ENCODE results near the gene MRPL41.
"Not testable (repeated sequence)": the region's sequence is repeated elsewhere in the genome, so short reads cannot be mapped to it uniquely, and the experiment has no call there.

The MRPL41 gene

DNA sequence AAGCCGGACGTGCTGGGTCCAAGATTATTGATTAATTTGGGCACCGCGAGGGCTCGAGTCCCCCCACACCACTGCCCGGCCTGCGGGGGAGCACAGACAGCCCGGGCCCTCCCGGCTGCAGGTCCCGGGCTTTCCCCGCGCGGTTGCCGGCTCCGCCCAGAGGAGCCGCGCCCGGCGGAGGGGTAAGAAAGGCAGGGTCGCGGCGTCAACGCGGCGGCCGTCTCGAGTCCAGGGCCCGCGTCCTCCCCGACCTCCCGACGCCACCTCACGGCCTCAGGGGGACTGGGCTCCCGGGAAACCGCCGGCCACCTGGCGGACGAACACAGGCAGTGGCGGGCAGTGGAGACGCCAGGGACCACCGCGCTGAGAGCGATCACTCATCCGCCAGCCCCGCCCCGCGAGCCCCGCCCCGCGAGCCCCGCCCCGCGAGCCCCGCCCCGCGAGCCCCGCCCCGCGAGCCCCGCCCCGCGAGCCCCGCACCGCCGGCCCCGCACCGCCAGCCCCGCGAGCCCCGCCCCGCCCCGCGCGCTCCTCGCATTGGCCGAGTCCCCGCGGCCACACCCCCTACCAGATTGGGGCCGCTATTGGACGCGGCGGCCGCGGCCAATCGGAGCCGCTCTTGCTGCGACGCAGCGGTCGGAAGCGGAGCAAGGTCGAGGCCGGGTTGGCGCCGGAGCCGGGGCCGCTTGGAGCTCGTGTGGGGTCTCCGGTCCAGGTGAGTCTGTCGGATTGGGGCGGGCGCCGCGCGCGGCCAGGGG, at the start of gene MRPL41:
Gene MRPL41 (plus strand): TSS at position 616 of the 758 bp plus-strand sequence. CDS start 203 bp downstream, outside the sequence.
- DNase-seq (ENCODE audit: extremely low spot score, insufficient read length, low read depth), result peak; percentile 89

GRCh38 chr9:137502008-137502911, 49.4 kb upstream of the MRPL41 start:
- no peak for DNase-seq (ENCODE audit: extremely low spot score, insufficient read length, low read depth)
- no peak for FAIRE-seq

More for the DNA sequence above, at the start of gene MRPL41:
- FAIRE-seq, result peak; percentile 93

GRCh38 chr9:137504432-137504777, 47.3 kb upstream of the MRPL41 start:
- no peak for FAIRE-seq
- no peak for DNase-seq (ENCODE audit: extremely low spot score, insufficient read length, low read depth)

- no peak for FAIRE-seq
- no peak for DNase-seq (ENCODE audit: extremely low spot score, insufficient read length, low read depth)
Measured at GRCh38 chr9:137505421-137506140, 46.1 kb upstream of the MRPL41 start.

GRCh38 chr9:137506274-137506673, 45.4 kb upstream of the MRPL41 start:
- FAIRE-seq, result no peak
- DNase-seq (ENCODE audit: extremely low spot score, insufficient read length, low read depth), result no peak

GRCh38 chr9:137506702-137507171, 44.9 kb upstream of the MRPL41 start:
- DNase-seq (ENCODE audit: extremely low spot score, insufficient read length, low read depth) (no peak), FAIRE-seq (no peak)

DNA sequence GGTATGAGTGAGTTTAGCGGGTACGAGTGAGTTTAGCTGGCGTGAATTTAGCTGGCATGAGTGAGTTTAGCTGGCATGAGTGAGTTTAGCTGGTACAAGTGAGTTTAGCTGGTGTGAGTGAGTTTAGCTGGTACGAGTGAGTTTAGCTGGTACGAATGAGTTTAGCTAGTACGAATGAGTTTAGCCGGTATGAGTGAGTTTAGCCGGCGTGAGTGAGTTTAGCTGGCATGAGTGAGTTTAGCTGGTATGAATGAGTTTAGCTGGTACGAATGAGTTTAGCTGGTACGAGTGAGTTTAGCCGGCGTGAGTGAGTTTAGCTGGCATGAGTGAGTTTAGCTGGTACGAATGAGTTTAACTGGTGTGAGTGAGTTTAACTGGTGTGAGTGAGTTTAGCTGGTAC, 42.5 kb upstream of the MRPL41 start:
- DNase-seq (ENCODE audit: extremely low spot score, insufficient read length, low read depth) (no peak), FAIRE-seq (no peak)

- not testable (repeated sequence) for DNase-seq (ENCODE audit: extremely low spot score, insufficient read length, low read depth); FAIRE-seq
Measured at GRCh38 chr9:137511126-137511525, 40.6 kb upstream of the MRPL41 start.

DNA sequence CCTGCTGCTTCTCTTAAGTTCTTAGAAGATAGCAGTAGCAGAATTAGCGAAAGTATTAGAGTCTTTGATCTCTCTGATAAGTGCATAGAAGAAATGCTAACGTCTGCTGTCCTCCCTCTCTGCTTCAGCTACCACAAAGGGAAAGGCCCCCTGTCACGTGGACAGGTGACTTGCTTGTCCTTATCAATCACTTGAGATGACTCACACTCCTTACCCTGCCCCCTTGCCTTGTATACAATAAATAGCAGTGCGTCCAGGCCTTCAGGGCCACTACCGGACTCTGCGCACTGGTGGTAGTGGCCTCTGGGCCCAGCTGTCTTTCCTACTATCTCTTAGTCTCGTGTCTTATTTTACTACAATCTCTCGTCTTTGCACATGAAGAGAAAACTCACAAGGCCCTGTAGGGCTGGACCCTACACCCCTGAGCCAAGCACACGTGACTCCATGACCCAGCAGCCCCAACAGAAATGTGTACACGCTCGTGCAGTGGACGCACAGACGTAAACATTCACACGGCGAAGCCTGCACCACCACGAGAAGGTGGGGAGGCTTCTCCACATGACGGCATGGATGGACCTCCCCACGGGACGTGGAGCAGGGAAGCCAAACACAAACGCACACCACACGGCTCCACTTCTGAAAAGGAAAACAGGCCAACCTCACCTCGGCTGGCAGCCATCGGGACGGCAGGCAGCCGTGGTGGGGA, 39.8 kb upstream of the MRPL41 start:
- DNase-seq (ENCODE audit: extremely low spot score, insufficient read length, low read depth) (no peak), FAIRE-seq (no peak)

DNA sequence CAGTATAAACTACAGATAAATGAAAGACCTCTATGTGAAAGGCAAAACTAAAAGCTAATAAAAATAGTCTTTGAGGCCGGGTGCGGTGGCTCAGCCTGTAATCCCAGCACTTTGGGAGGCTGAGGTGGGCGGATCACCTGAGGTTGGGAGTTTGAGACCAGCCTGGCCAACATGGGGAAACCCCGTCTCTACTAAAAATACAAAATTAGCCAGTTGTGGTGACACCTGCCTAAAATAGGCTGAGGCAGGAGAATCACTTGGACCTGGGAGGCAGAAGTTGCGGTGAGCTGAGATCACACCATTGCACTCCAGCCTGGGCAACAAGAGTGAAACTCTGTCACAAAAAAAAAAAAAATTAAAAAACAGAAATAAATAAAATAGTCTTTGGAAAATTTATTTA, 38.5 kb upstream of the MRPL41 start:
- not testable (repeated sequence) for DNase-seq (ENCODE audit: extremely low spot score, insufficient read length, low read depth); FAIRE-seq

DNA sequence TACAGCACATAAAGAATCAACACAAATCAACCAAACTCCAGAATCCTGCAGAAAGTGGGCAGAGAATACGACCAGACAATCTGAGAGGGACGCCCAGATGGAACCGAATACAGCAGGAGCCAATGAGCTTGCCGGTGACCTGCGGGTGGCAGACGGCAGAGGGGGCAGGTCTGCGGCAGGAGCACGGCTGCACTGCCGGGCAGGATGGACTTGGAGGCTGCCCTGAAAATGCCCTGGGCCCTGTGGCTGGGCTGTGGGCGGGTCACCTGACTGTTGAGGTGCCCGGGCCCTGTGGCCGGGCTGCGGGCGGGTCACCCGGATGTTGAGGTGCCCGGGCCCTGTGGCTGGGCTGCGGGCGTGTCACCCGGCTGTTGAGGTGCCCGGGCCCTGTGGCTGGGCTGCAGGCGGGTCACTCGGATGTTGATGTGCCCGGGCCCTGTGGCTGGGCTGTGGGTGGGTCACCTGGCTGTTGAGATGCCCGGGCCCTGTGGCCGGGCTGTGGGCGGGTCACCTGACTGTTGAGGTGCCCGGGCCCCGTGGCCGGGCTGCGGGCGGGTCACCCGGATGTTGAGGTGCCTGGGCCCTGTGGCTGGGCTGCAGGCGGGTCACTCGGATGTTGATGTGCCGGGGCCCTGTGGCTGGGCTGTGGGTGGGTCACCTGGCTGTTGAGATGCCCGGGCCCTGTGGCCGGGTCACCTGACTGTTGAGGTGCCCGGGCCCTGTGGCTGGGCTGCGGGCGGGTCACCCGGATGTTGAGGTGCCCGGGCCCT, 37.7 kb upstream of the MRPL41 start:
- DNase-seq (ENCODE audit: extremely low spot score, insufficient read length, low read depth); FAIRE-seq: not testable (repeated sequence)

DNA sequence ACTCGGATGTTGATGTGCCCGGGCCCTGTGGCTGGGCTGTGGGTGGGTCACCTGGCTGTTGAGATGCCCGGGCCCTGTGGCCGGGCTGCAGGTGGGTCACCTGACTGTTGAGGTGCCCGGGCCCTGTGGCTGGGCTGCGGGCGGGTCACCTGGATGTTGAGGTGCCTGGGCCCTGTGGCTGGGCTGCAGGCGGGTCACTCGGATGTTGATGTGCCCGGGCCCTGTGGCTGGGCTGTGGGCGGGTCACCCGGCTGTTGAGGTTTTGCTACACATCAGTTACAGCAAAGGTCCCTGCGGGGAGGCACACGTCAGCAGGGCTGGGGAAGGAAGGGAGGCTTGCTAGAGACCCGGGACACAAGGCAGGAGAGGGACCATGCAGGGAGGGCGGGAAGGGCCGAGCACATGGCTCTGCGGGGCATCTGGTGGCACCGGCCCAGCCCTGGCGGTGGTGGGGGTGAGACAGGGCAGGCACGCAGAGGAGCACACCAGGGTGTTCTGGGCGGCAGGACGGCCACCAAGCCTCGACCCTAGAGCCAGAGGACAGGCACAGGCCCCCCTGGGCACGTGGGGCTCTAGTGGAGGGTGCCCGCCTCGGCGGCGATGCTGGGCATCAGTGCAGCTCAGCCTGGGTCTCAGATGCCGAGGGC, 36.9 kb upstream of the MRPL41 start:
- DNase-seq (ENCODE audit: extremely low spot score, insufficient read length, low read depth) (no peak), FAIRE-seq (no peak)

DNA sequence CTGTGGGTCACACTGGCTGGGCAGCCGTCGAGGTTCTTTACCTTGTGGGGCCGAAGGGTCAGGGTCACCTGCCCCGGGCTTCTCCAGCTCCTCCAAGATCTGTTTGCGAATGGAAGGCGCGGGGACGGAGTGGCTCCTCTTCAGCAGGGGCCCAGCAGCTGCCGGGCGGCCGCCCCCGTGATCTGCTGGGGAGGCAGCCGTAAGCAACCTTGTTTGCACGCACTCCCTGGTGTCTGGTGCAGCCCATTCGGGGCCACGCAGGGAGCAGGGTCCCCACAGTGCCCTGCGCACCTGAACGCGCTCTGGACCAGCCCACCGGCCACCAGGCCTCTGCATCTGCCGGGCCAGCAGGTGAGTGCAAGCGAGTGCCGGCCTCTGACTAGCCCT, 36.3 kb upstream of the MRPL41 start:
- FAIRE-seq (no peak), DNase-seq (ENCODE audit: extremely low spot score, insufficient read length, low read depth) (no peak)

DNA sequence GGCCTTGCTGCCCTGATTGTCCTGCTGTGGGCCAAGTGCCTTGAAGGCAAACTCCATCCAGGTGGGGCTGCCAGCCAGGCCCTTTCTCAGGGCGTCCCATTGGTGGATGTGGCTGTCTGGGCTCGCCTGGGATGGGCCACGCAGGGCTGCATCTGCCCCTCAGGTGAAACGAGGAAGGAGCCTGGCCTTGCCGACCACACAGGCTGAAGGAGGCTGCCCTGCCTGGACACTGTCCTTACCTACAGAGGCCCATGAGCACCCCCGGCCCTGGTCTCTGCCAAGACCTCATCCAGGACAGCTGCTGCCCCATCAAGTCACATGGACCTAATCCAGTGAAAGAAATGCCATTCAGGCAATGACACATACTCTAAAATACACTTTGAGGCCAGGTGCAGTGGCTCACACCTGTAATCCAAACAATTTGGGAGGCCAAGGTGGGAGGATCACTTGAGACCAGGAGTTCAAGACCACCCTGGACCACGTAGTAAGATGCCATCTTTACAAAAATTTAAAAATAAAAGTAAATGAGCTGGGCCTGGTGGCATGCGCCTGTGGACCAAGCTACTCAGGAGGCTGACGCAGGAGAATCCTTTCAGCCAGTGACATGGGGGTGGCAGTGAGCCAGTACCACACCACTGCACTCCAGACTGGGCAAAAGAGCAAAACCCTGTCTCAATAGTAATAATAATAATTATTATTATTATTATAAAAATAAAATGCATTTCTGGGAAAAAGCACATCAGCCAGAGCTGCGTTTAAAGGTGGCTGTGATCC, 35.3 kb upstream of the MRPL41 start:
- FAIRE-seq (no peak), DNase-seq (ENCODE audit: extremely low spot score, insufficient read length, low read depth) (no peak)

DNA sequence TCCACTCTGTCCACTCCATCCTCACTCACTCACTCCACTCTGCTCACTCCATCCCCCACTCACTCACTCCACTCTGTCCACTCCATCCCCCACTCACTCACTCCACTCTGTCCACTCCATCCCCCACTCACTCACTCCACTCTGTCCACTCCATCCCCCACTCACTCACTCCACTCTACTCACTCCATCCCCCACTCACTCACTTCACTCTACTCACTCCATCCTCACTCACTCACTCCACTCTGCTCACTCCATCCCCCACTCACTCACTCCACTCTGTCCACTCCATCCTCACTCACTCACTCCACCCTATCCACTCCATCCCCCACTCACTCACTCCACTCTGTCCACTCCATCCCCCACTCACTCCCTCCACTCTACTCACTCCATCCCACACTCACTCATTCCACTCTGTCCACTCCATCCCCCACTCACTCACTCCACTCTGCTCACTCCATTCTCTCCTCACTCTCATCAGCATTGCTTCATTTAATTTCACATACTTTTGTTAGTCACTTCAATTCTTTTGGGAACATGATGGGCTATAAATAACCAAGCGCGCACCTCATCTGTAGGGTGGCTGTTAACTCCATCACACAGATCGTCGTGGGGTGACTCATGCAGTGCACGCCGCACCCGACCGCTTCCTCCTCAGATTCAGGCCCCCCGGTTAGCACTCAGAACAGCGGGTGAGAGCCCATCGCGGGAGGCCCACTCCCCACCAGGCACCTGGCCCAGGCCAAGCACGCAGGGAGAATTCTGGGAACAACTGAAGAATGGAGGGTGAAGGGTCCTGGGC, 32.8 kb upstream of the MRPL41 start:
- DNase-seq (ENCODE audit: extremely low spot score, insufficient read length, low read depth); FAIRE-seq: not testable (repeated sequence)

DNA sequence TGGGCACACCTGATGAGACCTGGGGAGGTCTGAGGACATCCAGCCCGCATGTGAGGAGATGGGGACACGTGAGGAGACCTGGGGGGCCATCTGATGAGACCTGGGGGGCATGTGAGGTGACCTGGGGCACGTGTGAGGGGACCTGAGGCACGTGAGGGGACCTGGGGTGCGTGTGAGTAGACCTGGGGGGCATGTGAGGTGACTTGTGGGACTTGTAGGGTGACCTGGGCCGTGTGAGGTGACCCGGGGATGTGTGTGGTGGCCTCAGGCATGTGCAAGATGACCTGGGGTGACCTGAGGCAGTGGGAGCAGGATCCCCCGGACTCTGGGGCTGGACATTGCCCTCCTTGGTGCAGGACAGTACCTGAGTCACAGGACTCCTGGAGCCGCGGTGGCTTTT, 32.1 kb upstream of the MRPL41 start:
- DNase-seq (ENCODE audit: extremely low spot score, insufficient read length, low read depth), result no peak
- no peak for FAIRE-seq

All from GM18507 (cell line).